A549 treated with Hydrocortisone at 1 μM for 4 hours (cell line): ENCODE results near the gene SLF2. TPM values are rescaled to one million over a fixed set of nuclear protein-coding genes. Genes with fewer than 3 reads are reported as not detected.

Experiments
- total RNA-seq: library from RNA; stranded (reverse); fragments of 200-300 nt; extraction: Qiagen RNA extraction; gene quantifications from 5 replicates; pipeline ENCODE4 v1.2.3, GENCODE V29; 2022

Gene SLF2
- total RNA-seq = 8.0 to 10.8 TPM (median 9.5 TPM) in 5 replicates

GRCh38 chr10:100912605-100913469 is at the start of gene SLF2:
SLF2 (plus strand) TSS chr10:100912963; CDS start chr10:100913111, 148 bp downstream.

DNA sequence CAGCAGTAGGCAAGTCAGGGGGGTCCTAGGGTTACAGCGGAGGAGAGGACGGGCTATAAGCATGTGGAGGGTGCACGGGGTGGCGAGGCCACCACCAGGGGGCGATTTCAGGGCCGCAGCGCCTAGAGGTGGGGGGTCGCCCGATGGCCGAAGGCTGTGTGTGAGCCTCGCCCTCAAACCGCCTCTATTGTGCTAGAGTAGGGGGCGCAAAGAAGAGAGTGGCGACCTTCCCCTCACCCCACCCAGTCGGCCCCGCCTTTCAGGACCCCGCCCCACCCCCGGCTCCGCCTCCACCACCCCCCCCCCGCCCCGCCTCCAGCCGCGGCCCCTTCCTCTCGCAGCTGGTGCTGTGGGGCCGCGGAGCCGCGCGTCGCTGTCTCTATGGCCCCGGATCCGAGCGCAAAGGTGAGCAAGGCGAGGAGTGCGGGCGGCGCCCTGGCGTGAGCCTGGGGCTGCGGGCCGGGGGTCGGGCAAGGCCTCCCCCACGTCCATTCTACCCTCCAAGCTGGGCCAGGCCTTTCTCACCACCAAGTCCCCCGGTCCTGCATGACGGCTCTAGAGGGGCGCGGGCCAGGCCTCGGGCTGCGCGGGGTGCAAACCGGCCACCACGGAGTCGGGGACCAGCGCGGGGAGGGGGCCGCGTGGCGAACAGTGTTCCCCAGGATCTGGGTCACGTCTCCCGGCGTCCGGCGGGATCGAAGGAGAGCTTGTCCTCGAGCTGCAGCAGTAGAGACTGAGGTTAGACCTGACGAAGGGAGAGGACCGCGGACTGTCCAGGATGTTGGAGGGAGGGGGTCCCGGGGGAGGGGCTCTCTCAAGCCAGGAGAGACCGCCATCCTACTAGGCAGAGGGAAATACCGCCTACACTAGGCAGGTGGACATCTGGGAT is 56.7 kb downstream of the SLF2 start, which contains the start of gene SEMA4G:
Gene SEMA4G (plus strand): TSS at position 318 of the 889 bp plus-strand sequence. CDS start 3,409 bp downstream, outside the sequence.

GRCh38 chr10:100986952-100987684 is 74.4 kb downstream of the SLF2 start, which contains the start of the genes MRPL43 and TWNK:
MRPL43 (minus strand) TSS chr10:100987497; CDS start chr10:100987443, 54 bp downstream.
TWNK (plus strand) TSS chr10:100987543; CDS start chr10:100988211, 668 bp downstream.

DNA sequence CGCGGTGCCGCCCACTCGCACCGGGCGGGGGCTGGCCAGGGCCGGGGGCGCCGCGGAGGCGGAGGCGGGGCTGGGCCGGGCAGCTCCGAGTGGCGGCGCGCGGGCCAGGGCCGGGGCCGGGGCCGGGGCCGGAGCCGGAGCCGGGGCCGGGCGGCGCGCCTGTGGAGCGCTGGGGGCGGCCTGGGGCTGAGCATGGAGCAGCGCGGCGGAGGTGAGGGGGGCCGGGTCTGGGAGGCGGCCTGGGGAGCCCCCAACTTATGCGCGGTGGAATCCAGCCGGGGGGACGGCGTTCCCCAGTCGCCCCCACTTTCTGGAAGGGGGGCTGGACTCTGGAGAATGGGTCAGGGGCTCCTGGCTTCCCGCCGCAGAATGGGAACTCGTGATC is 87.0 kb downstream of the SLF2 start, which contains the start of gene LZTS2:
Gene LZTS2 (plus strand): TSS at position 67 of the 385 bp plus-strand sequence. CDS start 2,731 bp downstream, outside the sequence.

Other genes with a start within 250 kb of the SLF2 start
- 0.21 to 0.26 TPM (median 0.21 TPM) in 5 replicates for gene PAX2, start 167.4 kb upstream of the SLF2 start, total RNA-seq
- 6.9 to 8.5 TPM (median 7.8 TPM) in 5 replicates for gene SEMA4G, start 56.5 kb downstream of the SLF2 start, total RNA-seq
- gene MRPL43, start 74.5 kb downstream of the SLF2 start, total RNA-seq = 72.5 to 96.0 TPM (median 93.9 TPM) in 5 replicates
- gene TWNK, start 74.6 kb downstream of the SLF2 start, total RNA-seq = 34.1 to 46.2 TPM (median 36.9 TPM) in 5 replicates
- gene LZTS2, start 86.8 kb downstream of the SLF2 start, total RNA-seq = 34.2 to 41.0 TPM (median 38.1 TPM) in 5 replicates
- gene PDZD7, start 118.2 kb downstream of the SLF2 start, total RNA-seq = 0.67 to 1.1 TPM (median 0.77 TPM) in 5 replicates
- gene SFXN3, start 118.3 kb downstream of the SLF2 start, total RNA-seq = 40.5 to 52.6 TPM (median 46.1 TPM) in 5 replicates
- gene KAZALD1, start 149.0 kb downstream of the SLF2 start, total RNA-seq = 2.4 to 3.5 TPM (median 2.8 TPM) in 5 replicates
- gene TLX1, start 218.3 kb downstream of the SLF2 start, total RNA-seq = not detected in 5 replicates